Vagina (tissue), 2 donors: ENCODE results near the gene MYG1.

Experiments
- POLR2A ChIP-seq, 2 donors: fragments of 450-650 bp; IDR thresholded peaks; one replicate each; pipeline ENCODE4 v1.6.1; 2017; ENCODE audit warnings: antibody characterized with exemption in 2 of 2, mild to moderate bottlenecking in 2 of 2, moderate library complexity in 2 of 2
- TF ChIP-seq, protein P1 (sequence below), 3 experiments: fragments of 450-650 bp in 2 of 3; fragments of 200-600 bp in 1 of 3; sonication (generic) in 1 of 3; IDR thresholded peaks; one replicate each; pipeline ENCODE4 v1.5.1; 2017 to 2019; ENCODE audit warnings: antibody characterized with exemption in 3 of 3, mild to moderate bottlenecking in 2 of 3, moderate library complexity in 2 of 3

- TF ChIP-seq, protein P1, sequence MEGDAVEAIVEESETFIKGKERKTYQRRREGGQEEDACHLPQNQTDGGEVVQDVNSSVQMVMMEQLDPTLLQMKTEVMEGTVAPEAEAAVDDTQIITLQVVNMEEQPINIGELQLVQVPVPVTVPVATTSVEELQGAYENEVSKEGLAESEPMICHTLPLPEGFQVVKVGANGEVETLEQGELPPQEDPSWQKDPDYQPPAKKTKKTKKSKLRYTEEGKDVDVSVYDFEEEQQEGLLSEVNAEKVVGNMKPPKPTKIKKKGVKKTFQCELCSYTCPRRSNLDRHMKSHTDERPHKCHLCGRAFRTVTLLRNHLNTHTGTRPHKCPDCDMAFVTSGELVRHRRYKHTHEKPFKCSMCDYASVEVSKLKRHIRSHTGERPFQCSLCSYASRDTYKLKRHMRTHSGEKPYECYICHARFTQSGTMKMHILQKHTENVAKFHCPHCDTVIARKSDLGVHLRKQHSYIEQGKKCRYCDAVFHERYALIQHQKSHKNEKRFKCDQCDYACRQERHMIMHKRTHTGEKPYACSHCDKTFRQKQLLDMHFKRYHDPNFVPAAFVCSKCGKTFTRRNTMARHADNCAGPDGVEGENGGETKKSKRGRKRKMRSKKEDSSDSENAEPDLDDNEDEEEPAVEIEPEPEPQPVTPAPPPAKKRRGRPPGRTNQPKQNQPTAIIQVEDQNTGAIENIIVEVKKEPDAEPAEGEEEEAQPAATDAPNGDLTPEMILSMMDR (IDR thresholded peaks at IDR 0.05) = peak; percentile 42 to 95 (median 54)
- peak in 1 of 2 donors; percentile 31 for TF ChIP-seq POLR2A (IDR thresholded peaks at IDR 0.05)
Observed at GRCh38 chr12:53344824-53345485, 45.5 kb downstream of the MYG1 start.
